Activated CD4-positive, CD25-positive, alpha-beta regulatory T cell treated with anti-CD3 and anti-CD28 coated beads, Interleukin-2, amount 50 U/mL, for 24 hours (primary cell): ENCODE measurements around the gene CELSR1.

Experiments used
- ATAC-seq, 2 donors: fragments of 150-1000 bp; cut with Tn5 transposase; one replicate each; pipeline ENCODE4 v1.10.0; 2021; ENCODE audit warnings: mild to moderate bottlenecking in 1 of 2, moderate library complexity in 1 of 2

Gene CELSR1

GRCh38 chr22:46346680-46347405 lies 190.6 kb downstream of the CELSR1 start:
- no peak for ATAC-seq

DNA sequence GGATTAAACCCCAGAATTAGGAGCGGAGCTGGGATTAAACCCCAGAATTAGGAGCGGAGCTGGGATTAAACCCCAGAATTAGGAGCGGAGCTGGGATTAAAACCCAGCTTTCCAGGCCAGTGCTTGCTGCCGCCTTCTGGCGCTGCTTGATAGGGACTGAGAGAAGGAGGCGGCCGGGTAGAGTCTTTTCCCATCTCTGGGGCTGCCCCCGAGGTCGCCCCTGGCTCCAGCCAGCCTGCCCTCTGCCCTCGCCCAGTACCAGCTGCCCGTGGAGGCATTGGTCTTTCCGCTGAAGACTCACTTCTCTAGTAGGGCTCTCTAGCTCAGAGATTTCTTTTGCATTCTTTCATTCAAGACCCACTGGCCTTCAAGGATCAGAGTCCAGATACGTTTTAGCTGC lies 196.7 kb downstream of the CELSR1 start:
- no peak for ATAC-seq

- ATAC-seq: no peak
Measured at GRCh38 chr22:46339956-46340355, 197.5 kb downstream of the CELSR1 start.

DNA sequence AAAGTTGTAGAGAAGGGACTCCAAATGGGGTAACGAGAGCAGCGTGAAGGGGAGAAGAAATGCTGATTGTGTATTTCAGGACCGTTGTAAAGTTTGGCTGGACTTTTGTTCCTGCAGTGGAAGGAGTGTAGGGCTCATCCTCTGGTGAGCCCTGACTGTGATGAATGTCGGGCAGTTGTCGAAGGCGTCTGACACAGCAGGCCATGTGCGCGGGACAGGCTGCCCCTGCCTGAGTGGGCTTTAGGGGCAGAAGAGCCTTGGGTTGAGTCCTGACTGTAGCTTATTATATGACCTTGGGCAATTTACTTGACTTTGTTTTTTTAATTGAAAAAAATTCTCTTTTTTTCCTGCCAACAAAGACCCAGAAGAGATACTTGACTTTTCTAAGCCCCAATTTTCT lies 198.8 kb downstream of the CELSR1 start:
- ATAC-seq: no peak

GRCh38 chr22:46337870-46338269 lies 199.6 kb downstream of the CELSR1 start:
- no peak for ATAC-seq

DNA sequence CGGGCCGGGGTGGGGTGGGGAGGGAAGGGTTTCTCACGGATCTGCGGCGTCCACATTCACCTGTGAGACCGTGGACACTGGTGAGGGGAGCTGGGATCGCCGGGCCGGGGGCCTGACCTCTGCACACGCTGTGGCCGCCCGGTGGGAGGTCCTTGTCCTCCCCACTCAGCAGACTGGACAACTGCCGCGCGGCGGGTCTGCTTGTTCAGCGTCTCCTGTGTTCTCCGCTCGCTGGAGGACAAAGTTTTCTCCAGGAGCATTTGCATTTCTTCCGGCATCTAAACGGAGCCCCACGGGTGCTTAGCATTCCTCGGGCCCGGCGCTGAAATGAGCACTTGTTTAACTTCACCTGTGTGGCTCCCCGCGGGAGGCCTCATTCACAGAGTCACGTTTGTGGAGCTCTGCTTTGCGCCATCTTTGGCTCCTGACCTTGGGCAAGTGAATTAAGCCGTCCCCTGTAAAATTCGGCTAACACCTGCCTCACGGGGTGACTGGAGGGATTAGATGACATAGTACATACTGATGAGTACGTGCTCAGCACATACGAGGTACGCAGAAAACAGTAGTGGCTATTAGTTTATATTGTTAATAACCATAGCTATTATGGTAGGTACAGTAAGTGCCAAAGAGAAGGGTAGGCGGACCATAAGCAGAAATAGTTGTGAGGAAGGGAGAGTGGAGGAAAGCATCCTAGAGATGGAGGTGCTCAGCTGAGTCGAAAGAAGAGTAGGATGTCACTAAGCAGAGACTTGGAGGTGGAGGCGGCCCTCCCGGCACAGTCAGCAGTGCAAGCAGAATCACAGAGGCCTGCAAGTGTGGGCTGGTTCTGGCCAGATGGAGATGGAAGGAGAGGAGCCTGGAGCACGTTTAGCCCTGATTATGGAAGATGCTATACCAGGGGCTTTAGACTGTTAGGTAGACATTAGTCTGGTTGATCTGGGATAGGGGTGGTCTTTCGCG lies 201.0 kb downstream of the CELSR1 start:
- ATAC-seq: peak in 1 of 2 donors; percentile 4

DNA sequence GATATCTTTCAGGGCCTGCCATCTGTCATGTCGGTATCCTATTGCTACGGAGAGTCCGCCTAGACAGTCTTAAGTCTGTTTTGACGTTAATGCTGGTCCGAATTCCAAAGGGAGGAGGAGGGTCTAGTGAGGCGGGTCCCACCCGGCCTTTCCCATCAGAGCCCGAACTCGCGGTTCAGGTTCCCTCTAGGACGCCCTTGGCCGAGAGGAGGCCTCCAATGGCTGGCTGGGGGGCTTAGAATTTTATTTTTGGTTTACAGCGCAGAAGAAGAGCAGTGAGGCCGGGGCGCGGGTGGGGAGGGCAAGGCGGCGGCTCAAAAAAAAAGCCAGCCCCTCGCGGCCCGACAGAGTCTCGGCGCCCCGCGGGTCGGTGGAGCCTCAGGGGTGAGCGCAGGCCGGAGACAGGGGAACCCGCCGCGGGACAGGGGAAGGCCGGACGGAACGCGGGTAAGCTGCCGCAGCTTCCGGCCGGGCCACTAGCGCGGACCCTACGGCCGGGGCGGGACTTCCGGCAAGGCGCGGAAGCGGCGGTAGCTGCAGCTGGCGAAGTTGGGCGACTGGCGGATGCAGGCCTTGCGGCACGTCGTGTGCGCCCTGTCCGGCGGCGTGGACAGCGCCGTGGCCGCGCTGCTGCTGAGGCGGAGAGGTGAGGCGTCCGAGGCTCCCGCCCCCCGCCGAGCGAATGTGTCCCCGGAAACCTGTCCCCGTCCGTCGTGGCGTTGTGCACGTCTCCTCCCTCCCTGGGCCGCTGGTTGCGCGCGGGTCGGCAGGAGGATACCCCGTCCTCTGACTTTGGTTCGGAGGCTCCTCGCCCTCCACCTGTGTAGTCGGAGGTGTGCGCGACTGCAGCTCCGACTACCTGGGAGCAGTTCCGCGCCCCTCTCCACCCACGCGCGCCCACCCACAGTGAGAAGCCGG lies 202.0 kb downstream of the CELSR1 start, which contains the start of gene TRMU:
Gene TRMU (plus strand): TSS at position 514 of the 918 bp plus-strand sequence. CDS start 51 bp downstream, at position 565.
- peak; percentile 93 to 94 for ATAC-seq

DNA sequence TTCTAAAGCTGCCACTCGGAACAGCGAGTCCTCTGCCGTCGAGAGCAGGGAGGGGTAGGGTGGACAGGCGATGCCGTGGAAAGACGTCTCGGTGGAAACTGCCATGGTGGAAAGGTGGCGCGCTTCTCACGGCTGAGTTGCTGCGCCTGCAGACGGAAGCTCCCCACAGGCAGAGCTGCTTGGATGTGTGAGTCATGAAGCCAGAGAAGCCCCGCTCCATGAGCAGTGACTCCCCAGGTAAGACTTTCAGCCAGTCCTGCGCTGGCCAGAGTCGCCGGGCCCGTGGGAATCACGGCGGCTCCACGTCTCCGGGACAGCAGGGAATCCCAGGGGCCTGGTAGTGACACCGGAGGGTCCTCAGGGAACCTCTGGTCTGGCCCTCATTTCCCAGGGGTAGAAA lies 205.9 kb downstream of the CELSR1 start:
- no peak for ATAC-seq

- ATAC-seq: no peak
Measured at GRCh38 chr22:46330426-46330825, 207.0 kb downstream of the CELSR1 start.

DNA sequence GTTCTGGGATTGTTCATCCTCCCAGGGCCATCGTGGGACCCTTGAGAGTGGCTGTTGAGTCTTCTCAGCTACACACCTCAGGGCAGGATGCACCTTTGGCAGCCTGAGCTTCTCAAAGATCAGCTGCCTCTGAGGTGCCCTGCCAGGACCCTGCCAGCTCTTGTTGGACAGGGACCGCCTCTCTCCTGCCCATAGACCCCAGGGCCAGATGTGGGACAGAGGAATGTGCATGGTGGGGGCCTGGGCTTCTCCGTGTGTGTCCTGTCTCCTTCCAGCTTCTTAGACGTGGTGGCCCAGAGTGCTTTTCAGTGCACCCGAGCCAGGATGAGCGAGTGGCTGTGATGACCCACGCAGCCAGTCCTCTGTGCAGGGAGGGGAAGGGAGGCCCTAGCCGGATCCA lies 207.8 kb downstream of the CELSR1 start:
- no peak for ATAC-seq

DNA sequence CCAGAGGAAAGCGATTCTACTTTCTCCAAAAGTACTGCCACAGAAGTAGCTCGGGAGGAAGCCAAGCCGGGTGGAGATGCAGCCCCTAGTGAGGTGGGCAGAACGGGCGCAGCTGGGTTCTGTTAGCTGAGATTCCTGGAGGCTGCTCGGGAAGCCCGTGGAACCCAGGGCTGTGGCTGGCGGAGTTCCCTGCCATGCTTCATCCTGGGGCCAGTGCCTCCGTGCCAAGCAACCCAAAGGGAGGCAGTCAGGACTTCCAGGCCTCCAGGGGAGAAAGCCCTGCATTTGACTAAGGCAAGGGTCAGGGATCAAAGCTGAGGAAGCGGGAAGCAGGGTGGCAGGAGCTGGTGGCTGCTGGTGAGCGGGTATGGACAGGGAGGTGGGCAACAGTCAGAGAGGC lies 208.6 kb downstream of the CELSR1 start:
- no peak for ATAC-seq

- no peak for ATAC-seq
Measured at GRCh38 chr22:46327691-46328465, 209.5 kb downstream of the CELSR1 start.

DNA sequence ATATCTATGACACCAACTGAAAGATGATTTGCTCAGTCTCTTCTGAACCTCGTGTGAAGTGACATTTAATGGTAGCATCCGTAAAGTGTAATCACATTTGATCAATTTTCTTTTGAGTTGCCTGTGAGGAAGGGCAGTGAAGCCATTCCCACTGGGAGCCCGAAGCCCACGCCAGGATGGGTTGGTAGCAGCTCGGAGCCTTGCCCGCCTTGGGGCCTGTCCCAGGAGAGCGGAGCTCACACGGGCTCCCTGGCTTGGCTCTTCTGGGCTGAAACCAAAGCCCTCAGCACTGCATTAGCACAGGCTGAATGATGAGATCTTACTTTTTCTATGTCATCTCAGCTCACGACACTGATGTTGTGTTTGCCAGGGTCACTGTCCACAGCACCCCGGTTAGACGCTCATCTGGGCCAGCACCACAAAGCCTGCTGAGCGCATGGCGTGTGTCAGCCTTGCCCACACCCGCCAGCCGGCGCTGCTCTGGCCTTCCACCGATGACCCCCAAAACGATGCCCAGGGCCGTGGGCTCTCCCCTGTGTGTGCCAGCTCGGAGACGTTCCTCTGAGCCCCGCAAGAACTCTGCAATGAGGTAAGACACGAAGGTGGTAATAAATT lies 211.2 kb downstream of the CELSR1 start:
- ATAC-seq: no peak

- ATAC-seq: no peak
Measured at GRCh38 chr22:46323162-46323561, 214.3 kb downstream of the CELSR1 start.

GRCh38 chr22:46322711-46323110 lies 214.7 kb downstream of the CELSR1 start:
- no peak for ATAC-seq

GRCh38 chr22:46320716-46321386 lies 216.6 kb downstream of the CELSR1 start:
- no peak for ATAC-seq

GRCh38 chr22:46320166-46320710 lies 217.2 kb downstream of the CELSR1 start:
- ATAC-seq: no peak

DNA sequence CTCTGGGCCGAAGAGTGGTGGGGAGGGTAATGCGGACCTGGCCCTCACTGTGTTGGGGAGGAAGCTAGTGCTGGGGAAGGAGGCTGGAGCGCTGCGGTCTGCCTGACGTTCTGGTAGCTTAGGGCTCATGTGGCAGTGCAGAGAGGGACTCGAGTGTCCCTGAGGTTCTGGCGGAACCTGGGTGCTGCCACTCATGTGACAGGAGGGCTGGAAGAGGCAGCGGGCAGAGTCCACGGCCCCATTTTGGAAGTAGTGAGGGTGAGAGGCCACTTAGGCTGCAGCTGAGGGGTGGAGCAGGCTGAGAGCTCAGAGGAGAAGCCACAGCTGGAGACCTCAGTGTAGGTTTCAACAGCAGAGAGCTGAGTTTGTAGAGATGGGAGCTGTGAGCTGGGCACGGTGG lies 218.1 kb downstream of the CELSR1 start:
- no peak for ATAC-seq

DNA sequence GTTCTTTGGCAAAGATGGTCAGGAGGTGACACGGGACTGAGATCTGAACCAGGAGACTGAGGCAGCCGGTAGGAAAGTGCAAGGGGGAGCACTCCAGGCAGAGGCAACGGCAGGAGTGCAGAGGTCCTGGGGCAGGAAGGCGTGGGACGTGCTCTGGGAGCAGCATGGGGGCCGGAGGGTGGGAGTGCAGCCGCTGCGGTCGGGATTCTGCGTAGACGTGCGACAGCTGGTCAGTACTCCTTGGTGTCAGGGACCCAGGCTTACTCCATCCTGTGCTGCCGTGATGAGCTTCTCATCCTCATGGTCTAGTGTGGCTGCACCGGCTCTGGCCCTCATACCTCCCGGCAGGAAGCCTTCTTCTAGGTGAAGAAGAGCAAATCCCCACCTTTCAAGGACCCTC lies 218.8 kb downstream of the CELSR1 start:
- no peak for ATAC-seq

DNA sequence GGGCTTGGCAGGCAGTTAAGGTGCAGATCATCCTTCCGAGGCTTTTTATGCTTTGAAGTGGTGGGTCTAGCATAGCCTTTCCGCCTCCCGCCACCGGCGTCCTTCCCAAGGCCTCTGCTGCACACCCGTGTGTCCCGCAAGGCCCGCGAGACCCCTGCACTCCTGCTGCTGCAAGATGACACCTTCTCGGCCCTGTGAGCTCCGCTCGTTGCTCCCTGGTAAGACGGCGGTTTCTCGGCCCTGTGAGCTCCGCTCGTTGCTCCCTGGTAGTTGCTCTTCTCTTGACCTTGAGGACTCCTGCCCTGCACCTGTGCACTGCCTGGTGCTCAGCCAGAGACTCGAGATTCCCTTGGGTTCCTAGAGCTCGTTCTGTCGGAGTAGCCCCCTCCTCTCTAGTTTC lies 219.8 kb downstream of the CELSR1 start:
- no peak for ATAC-seq

GRCh38 chr22:46315976-46316375 lies 221.4 kb downstream of the CELSR1 start:
- no peak for ATAC-seq
